Stimulated activated CD4-positive, alpha-beta T cell treated with anti-CD3 and anti-CD28 coated beads, Interleukin-15, amount 100 ng/mL, for 1 hour (primary cell): Measurements from ENCODE around the gene ZBTB21.
"Not testable (repeated sequence)": the region's sequence is repeated elsewhere in the genome, so short reads cannot be mapped to it uniquely, and the experiment has no call there.

Source experiments
- DNase-seq, 2 donors: peaks; one replicate each; pipeline ENCODE4 v3.0.0-alpha.2; 2020; ENCODE audit warnings: low read depth in 1 of 2, low spot score in 1 of 2

Gene ZBTB21

GRCh38 chr21:41970751-41971653 lies 39.2 kb downstream of the ZBTB21 start:
- DNase-seq, result no peak

- no peak for DNase-seq
Observed at GRCh38 chr21:41970106-41970391, 40.1 kb downstream of the ZBTB21 start.

GRCh38 chr21:41967708-41968107 lies 42.5 kb downstream of the ZBTB21 start:
- no peak for DNase-seq

- DNase-seq, result no peak
Observed at GRCh38 chr21:41966872-41967621, 43.1 kb downstream of the ZBTB21 start.

GRCh38 chr21:41966041-41966833 lies 43.9 kb downstream of the ZBTB21 start:
- DNase-seq, result no peak

- no peak for DNase-seq
Observed at GRCh38 chr21:41965461-41966013, 44.6 kb downstream of the ZBTB21 start.

- no peak for DNase-seq
Observed at GRCh38 chr21:41965045-41965444, 45.1 kb downstream of the ZBTB21 start.

GRCh38 chr21:41964171-41964570 lies 46.0 kb downstream of the ZBTB21 start:
- no peak for DNase-seq

GRCh38 chr21:41962425-41962966 lies 47.7 kb downstream of the ZBTB21 start:
- no peak for DNase-seq

- no peak for DNase-seq
Observed at GRCh38 chr21:41961753-41962152, 48.4 kb downstream of the ZBTB21 start.

GRCh38 chr21:41961282-41961701 lies 48.9 kb downstream of the ZBTB21 start:
- DNase-seq, result no peak

GRCh38 chr21:41960386-41960785 lies 49.8 kb downstream of the ZBTB21 start:
- DNase-seq, result no peak

GRCh38 chr21:41959697-41960096 lies 50.5 kb downstream of the ZBTB21 start:
- DNase-seq, result not testable (repeated sequence)

- no peak for DNase-seq
Observed at GRCh38 chr21:41958886-41959563, 51.1 kb downstream of the ZBTB21 start.

- DNase-seq, result no peak
Observed at GRCh38 chr21:41957991-41958766, 52.0 kb downstream of the ZBTB21 start.

- no peak for DNase-seq
Observed at GRCh38 chr21:41956926-41957729, 53.0 kb downstream of the ZBTB21 start.

GRCh38 chr21:41955516-41955915 lies 54.6 kb downstream of the ZBTB21 start:
- no peak for DNase-seq

- DNase-seq, result no peak
Observed at GRCh38 chr21:41954654-41955499, 55.3 kb downstream of the ZBTB21 start.
